GM12878 (cell line): Measurements from ENCODE around the gene ADCY6. TPM values are rescaled to one million over a fixed set of nuclear protein-coding genes. Genes with fewer than 3 reads are reported as not detected.

Experiments
- ATAC-seq: fragments of 200-7000 bp; cut with Tn5 transposase; 3 replicates; pipeline ENCODE4 v1.9.1; 2020; ENCODE audit warnings: mild to moderate bottlenecking, moderate library complexity
- BruUV-seq: library from RNA; stranded (reverse); fragments of 400-500 nt; replicated peaks from 2 replicates; lab custom pipeline; 2021; lab: Mats Ljungman, UMichigan
- CTCF ChIA-PET: fragments of 300-600 bp; sonication (Branson Sonifier 250); formaldehyde crosslinking; extraction: SDS; loops from one replicate; lab custom pipeline; 2021; ENCODE audit warnings: inconsistent platforms; lab: Yijun Ruan, JAX
- POLR2A ChIA-PET: fragments of 350-600 bp; formaldehyde crosslinking; extraction: SDS; loops from one replicate; lab custom pipeline; 2021; ENCODE audit warnings: inconsistent platforms; lab: Charles Lee
- RAD21 ChIA-PET: fragments of 300-600 bp; sonication (Branson Sonifier 250); formaldehyde crosslinking; loops from one replicate; lab custom pipeline; 2023; ENCODE audit warnings: antibody characterized with exemption; ENCODE audit not compliant: unreplicated experiment; lab: Charles Lee
- SMC1A ChIA-PET: fragments of 300-600 bp; sonication (Branson Sonifier 250); formaldehyde crosslinking; loops from one replicate; lab custom pipeline; 2023; ENCODE audit not compliant: unreplicated experiment, uncharacterized antibody; lab: Charles Lee
- DNase-seq: peaks from one replicate; pipeline ENCODE4 v3.0.0-alpha.2; 2011; ENCODE audit warnings: low read depth, low spot score
- FAIRE-seq: peaks from 3 replicates; lab custom pipeline; 2011; peaks lifted over from hg19 to GRCh38; lab: Jason Lieb, UNC
- H2AFZ ChIP-seq: 2 replicates; pipeline ENCODE4 v1.6.0; 2011; ENCODE audit warnings: low read depth, low read length, control low read depth; ENCODE audit not compliant: control insufficient read depth
- H3K27ac ChIP-seq: 2 replicates; pipeline ENCODE4 v1.5.1; 2011; ENCODE audit warnings: control low read depth; ENCODE audit not compliant: control insufficient read depth, insufficient read depth
- H3K27me3 ChIP-seq, 2 experiments: replicated peaks in 1 of 2; 2 replicates each; pipeline versions ENCODE4 v1.6.0 to v1.6.1; 2011; ENCODE audit warnings: low read length in 1 of 2; ENCODE audit not compliant: control insufficient read depth in 2 of 2, insufficient read depth in 2 of 2
- H3K36me3 ChIP-seq, 2 experiments: 2 replicates each; pipeline ENCODE4 v1.5.1; 2011; ENCODE audit warnings: low read length in 1 of 2; ENCODE audit not compliant: control insufficient read depth in 2 of 2, insufficient read depth in 2 of 2
- H3K4me1 ChIP-seq: 2 replicates; pipeline ENCODE4 v1.6.1; 2011; ENCODE audit warnings: mild to moderate bottlenecking, low read length, moderate library complexity, mixed read lengths; ENCODE audit not compliant: control insufficient read depth, insufficient read depth
- H3K4me2 ChIP-seq: 2 replicates; pipeline ENCODE4 v1.6.0; 2011; ENCODE audit warnings: control low read depth; ENCODE audit not compliant: control insufficient read depth, insufficient read depth
- H3K4me3 ChIP-seq: fragments of 200-600 bp; sonication (generic); 2 replicates; pipeline ENCODE4 v1.5.1; 2016
- H3K79me2 ChIP-seq: 2 replicates; pipeline ENCODE4 v1.6.0; 2011; ENCODE audit warnings: low read length; ENCODE audit not compliant: control insufficient read depth, insufficient read depth
- H3K9ac ChIP-seq: 2 replicates; pipeline ENCODE4 v1.8.0; 2011; ENCODE audit warnings: low read length, control low read depth, mixed read lengths; ENCODE audit not compliant: control insufficient read depth, insufficient read depth
- H3K9me3 ChIP-seq: replicated peaks from 3 replicates; pipeline ENCODE4 v1.5.1; 2011; ENCODE audit warnings: mild to moderate bottlenecking, low read length; ENCODE audit not compliant: control insufficient read depth, insufficient read depth
- H4K20me1 ChIP-seq: 2 replicates; pipeline ENCODE4 v1.6.0; 2011; ENCODE audit not compliant: control insufficient read depth, insufficient read depth
- CREB1 ChIP-seq: IDR thresholded peaks from 2 replicates; pipeline ENCODE4 v1.6.1; 2012; ENCODE audit warnings: low read depth, mild to moderate bottlenecking, inconsistent platforms
- POLR2A ChIP-seq: IDR thresholded peaks from 2 replicates; pipeline ENCODE4 v1.6.1; 2011; ENCODE audit warnings: low read depth, mild to moderate bottlenecking, low read length
- WRNIP1 ChIP-seq: IDR thresholded peaks from 2 replicates; pipeline ENCODE4 v1.6.1; 2011; ENCODE audit warnings: low read depth, low read length, improper control_type of control experiment, borderline replicate concordance
- ZNF217 ChIP-seq: fragments of 450-650 bp; IDR thresholded peaks from 2 replicates; pipeline ENCODE4 v1.6.1; 2017; ENCODE audit warnings: antibody characterized with exemption, mild to moderate bottlenecking
- ZNF622 ChIP-seq: fragments of 450-650 bp; IDR thresholded peaks from 2 replicates; pipeline ENCODE4 v1.6.1; 2017; ENCODE audit warnings: mild to moderate bottlenecking, inconsistent platforms
- WGBS: methylation state at CpG from one replicate; pipeline ENCODE4 v1.1.6; 2016; ENCODE audit warnings: low lambda C conversion rate; ENCODE audit not compliant: insufficient replicate concordance, insufficient coverage; ENCODE audit errors: missing lambda C conversion rate; 5-methylcytosine and 5-hydroxymethylcytosine counted together
- in situ Hi-C: fragments of 300-500 bp; cut with MboI; formaldehyde crosslinking; loops from 9 replicates; pipeline ENCODE4 v1.14.3; 2018; ENCODE audit warnings: mixed read lengths
- intact Hi-C: fragments of 100-400 bp; cut with micrococcal nuclease; formaldehyde crosslinking; loops from one replicate; pipeline ENCODE4 v1.14.2; 2022; ENCODE audit not compliant: unreplicated experiment
- polyA plus RNA-seq, 11 experiments: library from polyadenylated mRNA; depleted of rRNA in 4 of 11; unstranded in 6 of 11; stranded (reverse) in 5 of 11; fragments of >200 nt; fragmentation: Nextera tagmentation in 4 of 11; fragmentation: Illumina TruSeq in 1 of 11; extraction: Ambion mirVana in 4 of 11; extraction: Trizol in 1 of 11; gene quantifications; 1 replicate in 1 of 11; 2 replicates in 10 of 11; pipeline versions ENCODE4 v1.2.1 to v1.2.3, GENCODE V29; 2011 to 2016; ENCODE audit warnings: inconsistent platforms in 2 of 11, missing spikeins in 2 of 11, low read depth in 1 of 11
- total RNA-seq, 4 experiments: library from RNA; depleted of rRNA in 3 of 4; stranded (reverse); fragments of >200 nt in 3 of 4; fragmentation: Illumina TruSeq in 1 of 4; extraction: Trizol in 1 of 4; gene quantifications; 2 replicates each; pipeline versions ENCODE4 v1.2.1 to v1.2.3, GENCODE V29; 2013 to 2021
- TF ChIP-seq, protein P1 (sequence below): IDR thresholded peaks from 2 replicates; pipeline ENCODE4 v1.6.1; 2012; ENCODE audit warnings: low read depth, low read length, improper control_type of control experiment

Gene ADCY6
- total and polyA plus RNA-seq, 10 of the 15 experiments (the other 5 are each of a cell fraction or from before 2014, with no cell fraction given) = 0.03 to 2.0 (median 0.14) TPM; not detected in 1

- no TSS peak for BruUV-seq
- POLR2A ChIA-PET = interaction anchor here (1.6 kb wide), 1 partner anchor 10 kb away, joined by 4 read pairs; no protein-coding TSS in a partner anchor
These were observed 40.1 kb upstream of the ADCY6 start for GRCh38 chr12:48828841-48829575.

DNA sequence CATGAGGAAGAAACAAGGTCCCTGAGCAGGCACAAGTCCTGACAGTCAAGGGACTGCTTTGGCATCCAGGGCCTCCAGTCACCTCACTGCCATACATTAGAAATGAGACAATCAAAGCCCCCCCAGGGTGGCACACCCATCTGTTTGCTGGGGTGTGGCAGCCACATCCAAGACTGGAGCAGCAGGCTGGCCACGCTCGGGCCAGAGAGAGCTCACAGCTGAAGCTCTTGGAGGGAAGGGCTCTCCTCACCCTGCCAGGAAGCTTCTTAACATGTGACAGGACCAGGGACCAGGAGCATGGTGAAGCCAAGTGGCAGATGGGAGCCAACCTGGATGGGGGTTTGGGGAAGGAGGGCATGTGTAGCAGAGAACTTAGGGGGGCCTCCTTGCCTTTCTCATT is 39.4 kb upstream of the ADCY6 start:
- peaks cover 24 to 33% of the 10 kb centered on the region in 2 experiments; a peak in 3 of 4 replicates for H3K36me3 ChIP-seq
- no peaks in the 10 kb centered on the region for H3K79me2 ChIP-seq
- H3K4me3 ChIP-seq = no peak overlapping the region
- no peaks in the 10 kb centered on the region; the same call in 1 of the 2 replicates for H3K4me1 ChIP-seq
- TF ChIP-seq WRNIP1 = no peak
- TF ChIP-seq, protein P1, sequence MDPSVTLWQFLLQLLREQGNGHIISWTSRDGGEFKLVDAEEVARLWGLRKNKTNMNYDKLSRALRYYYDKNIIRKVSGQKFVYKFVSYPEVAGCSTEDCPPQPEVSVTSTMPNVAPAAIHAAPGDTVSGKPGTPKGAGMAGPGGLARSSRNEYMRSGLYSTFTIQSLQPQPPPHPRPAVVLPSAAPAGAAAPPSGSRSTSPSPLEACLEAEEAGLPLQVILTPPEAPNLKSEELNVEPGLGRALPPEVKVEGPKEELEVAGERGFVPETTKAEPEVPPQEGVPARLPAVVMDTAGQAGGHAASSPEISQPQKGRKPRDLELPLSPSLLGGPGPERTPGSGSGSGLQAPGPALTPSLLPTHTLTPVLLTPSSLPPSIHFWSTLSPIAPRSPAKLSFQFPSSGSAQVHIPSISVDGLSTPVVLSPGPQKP = no peak
- TF ChIP-seq, all 136 proteins: peak for 0
- H4K20me1 ChIP-seq = no peaks in the 10 kb centered on the region
- H2AFZ ChIP-seq = no peak overlapping the region
- no peaks in the 10 kb centered on the region for H3K27me3 ChIP-seq
- intact Hi-C loops (no loop called here), in situ Hi-C loops (no loop called here)
- no TSS peak for BruUV-seq
- ATAC-seq (no peak), DNase-seq (no peak), FAIRE-seq (no peak)
- ChIA-PET CTCF (interaction anchor here (0.6 kb wide), 1 partner anchor 51 kb away, joined by 3 read pairs; no protein-coding TSS in a partner anchor), RAD21 (no interaction called here), POLR2A (interaction anchor here (1.6 kb wide), 1 partner anchor 9 kb away, joined by 4 read pairs; no protein-coding TSS in a partner anchor), SMC1A (no interaction called here)
- H3K27ac ChIP-seq = no peak overlapping the region
- no peak overlapping the region for H3K9ac ChIP-seq
- H3K4me2 ChIP-seq = no peak overlapping the region
- WGBS = 80% methylated on average over 2 of the region's 2 CpGs
- H3K9me3 ChIP-seq = no peaks in the 10 kb centered on the region

More at GRCh38 chr12:48828841-48829575, 40.1 kb upstream of the ADCY6 start:
- ChIA-PET RAD21 (no interaction called here), CTCF (interaction anchor here (0.5 to 0.6 kb wide), 2 partner anchors 50 to 1180 kb away, joined by 3 read pairs; no protein-coding TSS in a partner anchor), SMC1A (no interaction called here)
- no peak overlapping the region for H3K4me2 ChIP-seq
- peaks cover 31 to 33% of the 10 kb centered on the region in 2 experiments for H3K36me3 ChIP-seq
- no peak overlapping the region for H2AFZ ChIP-seq
- 94% methylated on average over 16 of the region's 16 CpGs for WGBS
- H3K27me3 ChIP-seq = no peaks in the 10 kb centered on the region
- H3K79me2 ChIP-seq = no peaks in the 10 kb centered on the region
- no peak overlapping the region for H3K4me3 ChIP-seq
- H3K4me1 ChIP-seq = no peaks in the 10 kb centered on the region; the same call in 1 of the 2 replicates
- no peak for TF ChIP-seq CREB1
- peak; percentile 2; the same call in 1 of the 2 replicates for TF ChIP-seq POLR2A
- no peak for TF ChIP-seq ZNF217
- TF ChIP-seq ZNF622 = no peak
- H4K20me1 ChIP-seq = no peaks in the 10 kb centered on the region
- ATAC-seq = no peak
- DNase-seq = no peak
- H3K27ac ChIP-seq = no peak overlapping the region
- FAIRE-seq = no peak
- H3K9me3 ChIP-seq = no peaks in the 10 kb centered on the region
- H3K9ac ChIP-seq = no peak overlapping the region
- in situ Hi-C loops (no loop called here), intact Hi-C loops (no loop called here)
